CD4-positive, alpha-beta T cell treated with Interleukin-1 beta for 1 hour (primary cell): Measurements from ENCODE around the gene ABCB6.
"Not testable (repeated sequence)": the region's sequence is repeated elsewhere in the genome, so short reads cannot be mapped to it uniquely, and the experiment has no call there.

Source experiments
- DNase-seq, 2 donors: peaks; one replicate each; pipeline ENCODE4 v3.0.0-alpha.2; 2020 to 2022

The ABCB6 gene

GRCh38 chr2:219218732-219219701, at the start of gene ABCB6:
TSS of gene ABCB6 (minus strand) at chr2:219218958. CDS start at chr2:219218673, 285 bp downstream.
- peak; percentile 88 to 90 for DNase-seq

DNA sequence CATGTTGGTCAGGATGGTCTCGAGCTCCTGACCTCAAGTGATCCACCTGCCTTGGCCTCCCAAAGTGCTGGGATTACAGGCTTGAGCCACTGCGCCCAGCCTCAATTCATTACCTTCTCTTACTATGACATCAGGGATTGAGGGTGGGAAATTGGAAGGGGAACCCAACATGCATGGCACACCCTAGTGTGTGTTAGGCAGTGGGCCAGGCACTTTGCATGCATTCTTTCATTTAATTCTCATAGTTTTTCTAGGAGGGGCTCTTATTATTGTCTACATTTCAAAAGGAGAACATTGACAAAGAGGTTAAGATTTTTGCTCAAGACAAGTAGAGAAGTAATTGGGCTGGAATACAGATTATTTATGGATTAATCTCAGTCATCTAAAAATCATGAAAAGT, 49.5 kb upstream of the ABCB6 start:
- DNase-seq: no peak

GRCh38 chr2:219266886-219267285, 48.1 kb upstream of the ABCB6 start:
- no peak for DNase-seq

- DNase-seq: no peak
Measured at GRCh38 chr2:219266232-219266631, 47.5 kb upstream of the ABCB6 start.

DNA sequence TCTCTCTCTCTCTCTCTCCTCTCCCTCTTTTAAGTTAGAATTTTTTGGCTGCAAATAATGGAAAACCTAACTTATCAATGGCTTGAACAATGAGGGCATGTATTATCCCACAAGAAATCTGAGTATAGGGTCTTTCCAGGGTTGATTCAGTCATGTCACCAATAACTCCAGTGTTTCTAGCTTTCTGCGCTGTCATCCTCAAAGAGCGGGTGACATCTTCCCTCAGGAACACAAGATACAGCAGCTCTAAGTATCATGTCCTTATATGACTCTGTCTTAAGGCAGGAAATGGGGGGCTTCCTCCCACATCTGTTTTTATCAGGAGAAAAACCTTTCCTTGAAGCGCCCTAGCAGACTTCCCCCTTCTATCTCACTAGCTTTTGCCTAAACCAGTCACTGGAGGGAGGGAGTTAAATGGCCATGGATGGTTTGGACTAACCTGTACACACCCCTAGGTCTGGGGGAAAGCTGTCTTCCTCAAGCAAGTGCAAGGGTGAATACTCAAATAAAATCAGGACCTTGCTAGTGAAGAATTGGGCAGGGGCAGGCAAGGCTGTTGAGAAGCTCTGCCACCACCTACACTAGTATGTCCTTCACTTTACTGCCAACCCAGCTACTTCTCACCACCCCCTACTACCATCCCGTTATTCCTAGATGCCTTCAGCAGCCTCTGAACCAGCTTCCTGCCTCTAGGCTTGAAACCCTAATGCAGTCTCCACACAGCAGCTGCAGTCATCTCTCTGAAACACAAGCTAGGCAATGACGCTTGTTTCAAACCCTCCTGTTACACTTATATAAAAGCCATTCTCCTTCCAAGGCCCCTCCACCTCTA, 42.5 kb upstream of the ABCB6 start:
- DNase-seq: no peak

- not testable (repeated sequence) for DNase-seq
Measured at GRCh38 chr2:219258942-219259341, 40.2 kb upstream of the ABCB6 start.

DNA sequence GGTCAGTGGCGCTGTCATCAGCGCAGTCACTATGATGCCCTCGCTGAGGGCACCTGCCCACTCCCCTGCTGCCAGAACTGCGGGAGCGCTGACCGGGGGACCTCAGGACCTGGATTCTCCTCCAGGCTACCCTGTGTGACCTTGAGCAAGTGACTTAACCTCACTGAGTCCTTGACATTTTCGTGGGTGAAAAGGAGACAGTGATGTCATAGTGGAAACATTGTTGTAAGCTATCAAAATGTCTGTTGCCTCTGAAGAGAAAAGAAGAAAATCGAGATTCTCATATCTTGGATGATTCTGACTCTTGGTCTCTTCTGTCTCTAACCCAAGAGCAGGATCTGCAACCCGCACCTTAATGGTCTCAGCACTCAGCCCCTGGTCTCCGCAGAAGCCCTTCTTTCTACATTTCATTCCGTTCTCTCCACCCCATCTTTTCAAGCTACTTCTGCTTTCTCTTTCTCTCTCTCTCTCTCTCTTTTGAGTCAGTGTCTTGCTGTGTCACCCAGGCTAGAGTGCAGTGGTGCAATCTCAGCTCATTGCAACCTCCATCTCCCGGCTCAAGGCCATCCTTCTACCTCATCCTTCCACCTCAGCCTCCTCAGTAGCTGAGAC, 35.9 kb upstream of the ABCB6 start:
- DNase-seq: peak; percentile 56 to 59

GRCh38 chr2:219253753-219254589, 35.2 kb upstream of the ABCB6 start, which contains the start of gene TUBA4A:
TSS of gene TUBA4A (minus strand) at chr2:219253918. CDS start at chr2:219253858, 60 bp downstream.
- DNase-seq: peak; percentile 93

DNA sequence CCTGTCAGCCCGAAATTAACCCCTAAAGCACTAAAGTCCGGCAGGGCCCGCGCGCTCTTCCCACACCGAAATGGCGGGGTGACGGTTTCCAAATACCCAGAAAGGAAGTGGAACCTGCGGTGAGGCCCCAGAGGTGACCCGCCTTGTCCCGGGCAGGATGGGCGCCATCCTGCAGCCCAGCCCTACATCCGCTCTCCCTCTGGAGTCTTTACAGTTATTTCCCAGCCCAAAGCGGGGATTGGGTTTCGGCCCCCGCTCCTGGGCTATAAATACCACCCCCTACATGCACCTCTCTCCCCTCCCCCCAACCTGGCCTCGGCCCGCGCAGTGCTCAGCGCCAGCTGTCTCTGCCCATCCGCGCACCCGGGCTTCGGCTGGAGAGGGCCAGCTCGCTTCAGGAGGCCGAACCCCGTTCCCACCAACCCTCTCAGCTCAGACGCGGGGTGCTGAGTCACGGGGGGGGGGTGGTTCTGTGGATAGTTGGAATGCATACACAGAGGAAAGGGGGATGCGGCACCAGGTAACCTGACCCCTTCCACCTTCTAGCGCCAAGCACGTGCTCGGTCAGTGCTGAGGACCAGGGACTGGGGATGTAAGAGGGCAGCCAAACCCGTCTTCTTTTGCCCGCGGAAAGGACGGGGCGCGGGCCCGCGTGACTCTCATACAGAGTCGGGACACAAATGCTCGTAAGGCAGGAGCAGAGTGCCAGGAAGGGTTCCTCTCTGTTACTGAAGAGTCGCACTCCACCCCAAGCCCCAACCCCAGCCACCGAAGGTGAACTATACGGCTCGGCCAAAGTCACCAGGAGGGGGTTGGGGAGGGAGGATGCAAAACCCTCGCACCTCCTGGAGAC, 34.4 kb upstream of the ABCB6 start, which contains the start of gene TUBA4B:
TSS of gene TUBA4B (plus strand) at position 344 of the 853 bp plus-strand sequence. CDS start at position 509, 165 bp downstream.
- peak; percentile 44 to 51 for DNase-seq

GRCh38 chr2:219252570-219252899, 33.8 kb upstream of the ABCB6 start:
- DNase-seq: no peak

DNA sequence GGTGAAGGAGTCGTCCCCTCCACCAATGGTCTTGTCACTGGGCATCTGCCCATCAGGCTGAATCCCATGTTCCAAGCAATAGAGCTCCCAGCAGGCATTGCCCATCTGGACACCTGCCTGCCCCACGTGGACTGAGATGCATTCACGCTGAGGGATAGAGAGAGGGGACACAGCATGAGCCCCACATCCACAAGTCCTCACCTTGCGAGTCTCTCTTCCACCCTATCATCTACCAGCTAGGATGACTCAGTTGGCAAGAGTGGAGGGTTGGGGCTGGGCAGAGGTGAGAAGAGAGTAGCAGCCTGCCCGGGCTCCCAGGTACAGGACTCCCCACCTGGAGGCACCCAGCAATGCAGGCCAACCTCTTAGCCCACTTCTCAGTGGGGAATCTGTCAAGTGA, 33.3 kb upstream of the ABCB6 start:
- peak in 1 of 2 donors; percentile 27 for DNase-seq

DNA sequence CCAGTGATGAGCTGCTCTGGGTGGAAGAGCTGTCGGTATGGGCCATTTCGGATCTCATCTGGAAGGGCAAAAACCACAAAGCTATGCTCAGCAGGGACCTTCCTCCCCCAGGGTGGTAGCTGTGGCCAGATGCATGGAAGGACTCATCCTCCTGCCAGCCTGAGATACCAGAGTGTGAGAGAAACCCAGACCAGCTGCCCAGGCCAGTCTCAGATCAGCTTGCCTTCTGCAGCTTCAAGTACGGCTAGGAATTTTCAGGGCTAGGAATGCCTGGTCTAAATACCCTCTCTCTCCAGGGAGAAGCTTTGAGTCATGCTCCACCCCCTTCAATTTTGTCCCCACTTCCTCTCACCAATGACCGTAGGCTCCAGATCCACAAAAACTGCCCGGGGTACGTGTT, 32.9 kb upstream of the ABCB6 start:
- DNase-seq: no peak

DNA sequence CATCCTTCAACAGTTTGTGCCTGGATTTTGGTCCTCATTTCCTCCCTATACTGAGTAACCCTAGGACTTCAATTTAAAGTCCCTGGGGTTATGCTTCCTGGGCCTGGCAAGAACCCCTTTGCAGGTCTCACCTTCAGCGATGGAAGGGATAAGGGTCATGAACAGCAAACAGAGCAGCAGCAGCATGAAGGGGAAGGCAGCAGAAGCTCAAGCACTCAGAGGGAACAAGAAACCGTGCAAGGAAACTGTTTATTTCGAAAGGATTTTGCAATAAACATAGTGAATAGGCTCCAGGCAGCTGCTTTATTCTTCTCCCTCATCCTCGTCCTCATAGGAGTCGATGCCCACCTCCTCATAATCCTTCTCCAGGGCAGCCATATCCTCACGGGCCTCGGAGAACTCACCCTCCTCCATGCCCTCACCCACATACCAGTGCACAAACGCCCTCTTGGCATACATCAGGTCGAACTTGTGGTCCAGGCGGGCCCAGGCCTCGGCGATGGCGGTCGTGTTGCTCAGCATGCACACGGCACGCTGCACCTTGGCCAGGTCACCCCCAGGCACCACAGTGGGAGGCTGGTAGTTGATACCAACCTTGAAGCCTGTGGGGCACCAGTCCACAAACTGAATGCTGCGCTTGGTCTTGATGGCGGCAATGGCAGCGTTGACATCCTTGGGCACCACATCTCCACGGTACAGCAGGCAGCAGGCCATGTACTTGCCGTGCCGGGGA, 31.5 kb upstream of the ABCB6 start:
- DNase-seq: no peak

DNA sequence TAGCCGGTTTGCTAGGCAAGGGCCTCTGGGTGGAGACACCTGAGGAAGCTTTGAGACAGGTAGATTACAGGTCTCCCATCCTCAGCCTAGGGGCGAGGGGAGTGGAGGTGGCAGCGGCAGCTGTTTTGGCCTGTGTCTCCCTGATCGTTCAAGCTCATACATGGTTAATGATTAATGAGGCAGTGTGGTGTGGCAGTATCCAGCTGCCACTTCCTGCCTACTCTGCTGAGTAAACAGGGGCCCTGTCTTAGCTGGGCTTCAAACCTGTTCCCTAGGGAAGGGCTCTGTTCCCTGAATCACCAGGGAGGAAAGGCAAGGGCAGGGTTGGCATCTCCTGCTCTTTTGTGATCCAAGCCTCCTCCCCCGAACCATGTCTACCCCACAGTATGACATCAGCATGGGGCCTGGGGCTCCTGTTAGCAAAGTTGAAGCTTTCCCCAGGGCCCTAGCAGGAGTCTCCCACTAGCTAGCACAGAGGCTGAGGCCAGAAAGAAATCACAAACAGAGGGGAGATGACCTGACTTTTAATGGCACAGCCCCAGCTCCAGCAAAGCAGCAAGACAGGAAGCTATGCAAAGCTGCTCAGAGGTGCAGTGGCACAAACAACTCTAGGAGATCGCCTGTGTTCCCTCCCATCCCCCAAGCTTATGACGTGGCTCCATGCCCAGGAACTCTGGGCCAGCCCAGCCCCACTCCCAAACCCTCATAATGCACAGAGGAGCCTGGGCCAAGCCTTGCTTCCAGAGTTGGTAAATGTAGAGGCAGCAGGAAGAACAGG, 30.6 kb upstream of the ABCB6 start:
- peak; percentile 64 to 72 for DNase-seq

DNA sequence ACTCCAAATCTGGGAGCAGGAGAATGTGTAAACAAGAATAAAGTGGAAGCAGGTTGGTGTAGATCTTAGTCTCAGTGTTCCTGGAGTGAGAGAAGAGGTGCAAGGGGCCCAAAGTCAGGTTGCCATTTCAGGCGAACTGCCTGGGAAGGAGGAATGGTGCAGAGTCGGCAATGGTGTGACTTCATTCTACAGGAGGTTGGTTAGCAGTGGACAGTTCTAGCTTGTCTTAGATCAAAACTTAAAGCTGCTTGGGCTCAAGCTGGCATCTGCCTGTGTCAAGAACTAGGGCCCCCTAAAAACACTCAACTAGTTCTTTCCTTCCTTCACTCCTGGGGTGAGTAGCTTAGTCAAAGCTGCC, 30.1 kb upstream of the ABCB6 start:
- no peak for DNase-seq

DNA sequence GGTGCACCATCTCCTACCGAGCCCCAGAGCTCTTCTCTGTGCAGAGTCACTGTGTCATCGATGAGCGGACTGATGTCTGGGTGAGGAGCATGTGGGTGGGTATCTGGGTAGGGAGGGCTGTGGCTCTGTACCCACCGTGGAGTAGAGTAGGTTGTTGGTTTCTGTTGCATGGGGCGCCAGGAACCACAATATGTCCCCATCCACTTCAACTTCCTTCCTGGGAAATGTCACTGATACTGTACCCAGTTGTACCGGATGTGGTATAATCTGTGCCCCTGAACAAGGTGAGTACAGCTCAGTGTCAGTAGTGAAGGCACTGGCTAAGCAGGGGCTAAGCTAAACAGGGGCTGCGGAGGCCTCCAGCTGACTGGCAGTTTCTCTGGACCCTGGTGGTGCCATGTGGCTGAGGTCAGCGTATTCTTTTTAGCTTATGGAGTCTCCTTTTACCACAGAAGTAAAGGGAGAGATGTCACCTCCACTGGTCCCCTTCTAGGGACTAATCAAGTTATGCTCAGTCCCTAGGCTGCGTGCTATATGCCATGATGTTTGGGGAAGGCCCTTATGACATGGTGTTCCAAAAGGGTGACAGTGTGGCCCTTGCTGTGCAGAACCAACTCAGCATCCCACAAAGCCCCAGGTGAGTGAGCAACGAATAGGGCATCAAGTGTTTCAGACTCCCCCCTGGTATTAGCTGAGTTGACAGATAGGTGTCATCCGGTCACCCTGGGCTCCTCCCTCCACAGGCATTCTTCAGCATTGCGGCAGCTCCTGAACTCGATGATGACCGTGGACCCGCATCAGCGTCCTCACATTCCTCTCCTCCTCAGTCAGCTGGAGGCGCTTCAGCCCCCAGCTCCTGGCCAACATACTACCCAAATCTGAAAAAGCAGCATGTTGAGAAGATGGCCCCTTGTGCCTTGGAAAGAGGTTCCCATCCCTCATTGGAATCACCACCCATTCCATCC, 29.2 kb upstream of the ABCB6 start:
- DNase-seq: peak; percentile 62 to 79

- no peak for DNase-seq
Measured at GRCh38 chr2:219246559-219246958, 27.8 kb upstream of the ABCB6 start.

DNA sequence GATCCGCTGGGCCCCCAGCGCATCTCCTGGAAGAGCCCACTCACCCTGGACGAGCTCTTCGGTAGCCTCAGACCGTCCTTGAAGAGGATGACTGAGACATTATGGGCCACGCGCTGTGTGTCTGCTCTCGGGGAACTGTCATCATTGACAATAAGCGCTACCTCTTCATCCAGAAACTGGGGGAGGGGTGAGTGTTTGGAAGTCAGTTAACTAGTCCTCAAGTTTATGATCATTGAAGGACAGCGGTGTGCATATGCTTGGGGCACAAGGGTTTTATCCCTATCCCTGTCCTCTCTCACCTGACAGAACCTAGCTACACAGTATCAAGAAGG, 27.1 kb upstream of the ABCB6 start:
- peak in 1 of 2 donors; percentile 18 for DNase-seq
